ENCODE results near the gene B4GALT5. TPM values are rescaled to one million over a fixed set of nuclear protein-coding genes. Genes with fewer than 3 reads are reported as not detected.
"Not testable (repeated sequence)": the region's sequence is repeated elsewhere in the genome, so short reads cannot be mapped to it uniquely, and the experiment has no call there.

The B4GALT5 gene
- total RNA-seq, 1 donor from 2014 or later: 37.3 TPM

GRCh38 chr20:49631061-49631716 lies 82.5 kb downstream of the B4GALT5 start:
- DNase-seq (ENCODE audit: low read depth): peak; percentile 56

- peak; percentile 39 for DNase-seq (ENCODE audit: low read depth)
These were observed 83.2 kb downstream of the B4GALT5 start for GRCh38 chr20:49630396-49630951.

- no peak for DNase-seq (ENCODE audit: low read depth)
These were observed 84.1 kb downstream of the B4GALT5 start for GRCh38 chr20:49629606-49630005.

- DNase-seq (ENCODE audit: low read depth): not testable (repeated sequence)
These were observed 85.4 kb downstream of the B4GALT5 start for GRCh38 chr20:49628280-49628679.

- no peak for DNase-seq (ENCODE audit: low read depth)
These were observed 86.3 kb downstream of the B4GALT5 start for GRCh38 chr20:49627329-49627761.

- DNase-seq (ENCODE audit: low read depth): not testable (repeated sequence)
These were observed 88.7 kb downstream of the B4GALT5 start for GRCh38 chr20:49624988-49625387.

- no peak for DNase-seq (ENCODE audit: low read depth)
These were observed 89.4 kb downstream of the B4GALT5 start for GRCh38 chr20:49624317-49624716.

GRCh38 chr20:49622243-49622642 lies 91.4 kb downstream of the B4GALT5 start:
- DNase-seq (ENCODE audit: low read depth): no peak

GRCh38 chr20:49620364-49621240 lies 93.1 kb downstream of the B4GALT5 start:
- DNase-seq (ENCODE audit: low read depth): peak; percentile 18

- no peak for DNase-seq (ENCODE audit: low read depth)
These were observed 94.3 kb downstream of the B4GALT5 start for GRCh38 chr20:49619113-49620048.

- no peak for DNase-seq (ENCODE audit: low read depth)
These were observed 95.4 kb downstream of the B4GALT5 start for GRCh38 chr20:49618289-49618688.

- not testable (repeated sequence) for DNase-seq (ENCODE audit: low read depth)
These were observed 96.3 kb downstream of the B4GALT5 start for GRCh38 chr20:49617394-49617793.

GRCh38 chr20:49616154-49617007 lies 97.3 kb downstream of the B4GALT5 start:
- DNase-seq (ENCODE audit: low read depth): no peak

GRCh38 chr20:49615401-49616153 lies 98.1 kb downstream of the B4GALT5 start:
- DNase-seq (ENCODE audit: low read depth): peak; percentile 94

- DNase-seq (ENCODE audit: low read depth): not testable (repeated sequence)
These were observed 98.7 kb downstream of the B4GALT5 start for GRCh38 chr20:49615051-49615400.

GRCh38 chr20:49614338-49615050 lies 99.2 kb downstream of the B4GALT5 start:
- DNase-seq (ENCODE audit: low read depth): no peak

GRCh38 chr20:49612127-49612738 lies 101.4 kb downstream of the B4GALT5 start:
- DNase-seq (ENCODE audit: low read depth): peak; percentile 97

GRCh38 chr20:49611539-49612126 lies 102.0 kb downstream of the B4GALT5 start:
- DNase-seq (ENCODE audit: low read depth): not testable (repeated sequence)

Data from myocyte (in vitro differentiated cells).